T-helper 22 cell (primary cell): ENCODE results near the gene ZNF606.
A peak's percentile ranks its signal among the peaks of the same experiment; 100 is the strongest.

Source experiments
- DNase-seq: peaks from one replicate; pipeline ENCODE4 v3.0.0-alpha.2; 2020; ENCODE audit warnings: low read depth

Gene ZNF606

DNA sequence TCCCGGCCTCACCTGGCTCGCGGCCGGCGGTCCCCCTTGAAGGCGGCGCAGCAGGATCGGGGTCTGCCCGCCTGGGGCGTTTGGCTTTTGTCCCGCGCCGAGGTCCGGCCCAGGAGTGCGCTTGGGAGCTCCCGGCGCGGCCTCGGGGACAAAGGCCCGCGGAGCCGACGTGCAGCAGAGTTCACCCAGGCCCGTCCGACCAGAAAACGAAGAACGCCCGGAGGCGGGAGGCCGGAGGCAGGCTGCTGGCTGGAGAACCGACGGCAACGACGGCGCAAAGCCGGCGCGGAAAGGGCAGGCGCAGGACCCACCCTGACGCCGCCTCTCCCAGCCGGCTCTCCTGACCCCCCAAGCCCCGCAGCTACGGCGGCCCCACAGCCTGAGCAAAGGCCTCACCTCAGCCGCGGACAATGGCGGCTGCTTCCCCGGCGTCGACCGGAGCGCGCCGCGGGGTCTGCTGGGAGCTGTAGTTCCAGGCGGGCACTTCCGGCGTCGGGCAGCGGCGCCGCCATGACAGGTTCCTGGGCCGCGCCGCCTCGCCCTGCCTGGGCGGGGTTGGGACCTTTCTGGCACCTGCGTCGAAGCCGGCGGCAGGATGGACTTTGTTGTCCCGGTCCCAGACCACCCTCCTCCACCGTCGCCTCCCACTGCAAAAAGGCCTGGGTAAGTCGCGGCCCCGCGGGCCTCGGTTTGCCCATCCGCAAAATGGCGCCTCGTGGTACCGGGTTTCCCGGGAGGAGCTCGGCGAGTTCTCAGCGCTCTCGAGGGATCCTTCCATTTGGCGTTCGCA, at the start of gene ZNF606:
Gene ZNF606, minus strand, starts transcription at position 437 of the 790 bp plus-strand sequence. CDS start 1,501 bp downstream, outside the sequence.
- DNase-seq: peak; percentile 71

DNA sequence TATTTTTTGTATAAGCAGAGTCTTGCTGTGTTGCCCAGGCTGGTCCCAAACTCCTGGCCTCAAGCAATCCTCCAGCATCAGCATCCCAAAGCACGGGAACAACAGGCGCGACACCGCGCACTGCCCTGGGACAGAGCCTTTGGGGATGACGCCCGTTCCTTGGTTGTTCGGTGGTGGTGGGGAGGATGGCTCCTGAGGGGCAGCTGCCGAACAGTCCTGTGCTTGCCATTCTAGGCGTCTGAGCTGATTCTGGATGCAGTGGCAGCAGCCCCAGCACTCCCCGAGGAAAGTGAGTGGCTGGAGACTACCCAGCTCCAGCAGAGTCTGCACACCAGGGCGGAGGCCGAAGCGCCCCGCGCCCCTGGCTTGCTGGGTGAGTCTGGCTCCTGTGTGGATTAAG, 49.6 kb upstream of the ZNF606 start:
- DNase-seq: no peak

DNA sequence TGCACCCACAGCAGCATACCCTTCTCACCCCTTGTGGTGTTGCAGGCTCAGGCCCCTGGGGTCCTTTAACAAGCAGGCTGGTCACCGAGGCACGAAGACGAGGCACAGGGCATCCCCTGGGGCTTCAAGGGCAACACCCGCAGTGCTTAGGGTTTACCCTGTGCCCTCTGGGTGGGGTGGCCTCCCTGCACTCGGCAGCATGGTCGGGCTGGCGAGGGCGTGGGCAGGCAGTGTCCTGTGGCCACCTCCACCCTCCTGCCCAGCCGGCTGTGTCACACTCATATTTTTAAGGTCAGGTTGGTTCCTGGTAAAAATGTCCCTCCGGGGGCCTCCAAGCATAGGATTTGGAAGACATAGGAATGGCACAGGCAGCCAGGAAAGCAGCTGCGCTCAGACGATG, 45.1 kb upstream of the ZNF606 start:
- DNase-seq: no peak

DNA sequence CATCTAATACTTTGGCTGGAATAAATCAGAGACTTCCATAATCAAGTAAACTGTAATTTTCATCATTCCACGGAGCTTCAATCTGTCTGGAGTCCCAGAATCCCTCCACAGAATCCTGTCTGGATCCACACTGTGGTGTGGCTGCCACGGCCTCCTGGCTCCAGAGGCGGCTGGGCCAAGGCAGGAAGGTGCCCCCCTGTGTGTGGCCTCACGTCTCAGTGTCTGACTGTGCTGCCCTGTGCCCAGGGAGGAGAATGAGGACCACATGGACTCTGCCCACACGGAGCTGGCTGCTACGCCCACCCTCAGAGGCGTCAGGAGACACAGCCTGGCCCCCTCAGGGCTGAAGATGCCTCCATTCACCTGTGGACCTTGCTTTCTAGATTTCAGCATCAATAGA, 44.2 kb upstream of the ZNF606 start:
- no peak for DNase-seq

DNA sequence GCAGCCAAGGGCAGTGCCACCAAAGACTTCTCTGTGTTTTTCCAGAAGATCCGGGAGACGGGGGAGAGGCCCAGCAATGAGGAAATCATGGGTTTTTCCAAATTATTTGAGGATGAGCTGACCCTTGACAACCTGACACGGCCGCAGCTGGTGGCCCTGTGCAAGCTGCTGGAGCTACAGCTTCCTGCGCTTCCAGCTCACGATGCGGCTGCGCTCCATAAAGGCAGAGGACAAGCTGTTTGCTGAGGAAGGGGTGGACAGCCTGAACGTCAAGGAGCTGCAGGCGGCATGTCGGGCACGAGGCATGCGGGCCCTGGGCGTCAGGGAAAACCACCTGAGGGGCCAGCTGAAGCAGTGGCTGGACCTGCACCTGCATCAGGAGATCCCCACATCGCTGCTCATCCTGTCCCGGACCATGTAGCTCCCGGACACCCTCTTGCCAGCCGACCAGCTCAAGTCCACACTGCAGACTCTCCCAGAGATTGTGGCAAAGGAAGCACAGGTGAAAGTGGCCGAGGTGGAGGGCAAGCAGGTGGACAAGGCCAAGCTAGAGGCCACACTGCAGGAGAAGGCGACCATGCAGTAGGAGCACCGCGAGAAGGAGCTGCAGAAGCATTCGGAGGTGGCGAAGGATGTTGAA, 42.9 kb upstream of the ZNF606 start:
- DNase-seq: no peak

DNA sequence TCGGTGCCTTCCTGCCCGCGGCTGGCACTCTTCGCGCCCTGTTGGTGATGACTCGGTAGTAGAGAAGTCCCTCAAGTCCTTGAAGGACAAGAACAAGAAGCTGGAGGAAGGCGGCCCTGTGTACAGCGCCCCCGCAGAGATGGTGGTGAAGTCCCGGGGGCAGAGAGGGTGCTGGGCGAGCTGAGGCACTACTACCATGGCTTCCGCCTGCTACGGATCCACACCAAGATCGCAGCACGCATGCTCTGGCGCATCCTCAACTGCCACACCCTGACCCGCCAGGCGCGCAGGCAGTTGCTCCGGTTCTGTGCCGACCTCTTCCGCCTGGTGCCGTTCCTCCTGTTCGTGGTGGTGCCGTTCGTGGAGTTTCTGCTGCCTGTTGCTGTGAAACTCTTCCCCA, 42.3 kb upstream of the ZNF606 start:
- no peak for DNase-seq

DNA sequence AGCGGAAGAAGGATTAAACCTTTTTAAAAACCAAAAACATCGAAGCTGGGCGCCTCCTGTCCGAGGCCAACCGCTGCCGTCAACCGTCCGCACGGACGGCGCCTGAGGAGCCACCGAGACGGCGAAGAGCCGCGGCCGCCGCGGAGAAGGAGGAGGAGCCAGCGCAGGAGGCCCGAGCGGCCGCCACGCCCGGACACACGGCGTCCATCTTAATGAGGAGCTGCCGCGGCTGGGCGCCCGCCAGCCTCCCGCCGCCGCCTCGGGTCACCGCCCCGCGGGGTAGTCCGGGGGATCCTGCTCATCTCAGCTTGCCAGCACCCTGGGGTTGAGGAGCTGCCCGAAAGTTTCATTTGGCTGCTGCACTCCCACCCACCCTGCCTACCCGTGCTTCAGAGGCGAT, 41.8 kb upstream of the ZNF606 start:
- DNase-seq: no peak

DNA sequence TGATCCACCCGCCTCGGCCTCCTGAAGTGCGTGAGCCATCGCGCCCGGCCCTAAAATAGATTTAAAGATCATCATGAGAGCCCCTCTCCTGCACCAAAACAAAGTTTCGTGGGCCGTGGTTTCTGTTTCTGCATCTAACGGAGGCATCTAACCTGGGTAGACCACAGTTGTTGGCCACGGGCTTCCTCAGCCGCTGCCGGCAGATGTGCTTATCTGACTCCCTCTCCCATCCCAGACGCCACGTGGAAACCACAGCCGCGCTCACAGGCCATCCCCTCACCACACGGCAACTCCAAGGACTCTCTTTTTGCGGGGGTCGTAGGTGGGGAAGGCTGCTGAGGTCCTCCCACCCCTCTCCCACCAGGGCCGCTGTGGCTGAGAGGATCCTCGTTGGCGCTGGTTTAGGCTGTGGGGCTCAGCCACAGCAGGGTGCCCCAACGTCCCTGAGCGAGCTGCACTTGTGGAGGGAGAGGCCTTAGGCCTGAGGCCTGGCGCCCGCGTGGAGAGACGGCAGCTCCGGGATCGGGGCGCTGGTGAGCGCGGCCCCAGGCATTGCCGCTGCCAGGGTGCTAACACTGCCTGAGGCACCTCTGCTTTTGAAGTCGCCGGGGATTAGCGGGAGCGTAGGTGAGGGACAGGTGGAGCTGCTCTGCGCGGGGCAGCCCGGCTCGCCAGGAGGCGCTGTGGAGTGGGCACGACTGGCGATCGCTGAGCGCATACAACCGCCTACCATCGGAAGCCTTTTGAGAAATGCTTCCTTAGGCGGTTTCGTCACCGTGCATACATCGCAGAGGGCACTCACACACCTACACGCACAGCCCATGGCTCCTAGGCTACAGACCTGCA, 40.1 kb upstream of the ZNF606 start:
- no peak for DNase-seq

DNA sequence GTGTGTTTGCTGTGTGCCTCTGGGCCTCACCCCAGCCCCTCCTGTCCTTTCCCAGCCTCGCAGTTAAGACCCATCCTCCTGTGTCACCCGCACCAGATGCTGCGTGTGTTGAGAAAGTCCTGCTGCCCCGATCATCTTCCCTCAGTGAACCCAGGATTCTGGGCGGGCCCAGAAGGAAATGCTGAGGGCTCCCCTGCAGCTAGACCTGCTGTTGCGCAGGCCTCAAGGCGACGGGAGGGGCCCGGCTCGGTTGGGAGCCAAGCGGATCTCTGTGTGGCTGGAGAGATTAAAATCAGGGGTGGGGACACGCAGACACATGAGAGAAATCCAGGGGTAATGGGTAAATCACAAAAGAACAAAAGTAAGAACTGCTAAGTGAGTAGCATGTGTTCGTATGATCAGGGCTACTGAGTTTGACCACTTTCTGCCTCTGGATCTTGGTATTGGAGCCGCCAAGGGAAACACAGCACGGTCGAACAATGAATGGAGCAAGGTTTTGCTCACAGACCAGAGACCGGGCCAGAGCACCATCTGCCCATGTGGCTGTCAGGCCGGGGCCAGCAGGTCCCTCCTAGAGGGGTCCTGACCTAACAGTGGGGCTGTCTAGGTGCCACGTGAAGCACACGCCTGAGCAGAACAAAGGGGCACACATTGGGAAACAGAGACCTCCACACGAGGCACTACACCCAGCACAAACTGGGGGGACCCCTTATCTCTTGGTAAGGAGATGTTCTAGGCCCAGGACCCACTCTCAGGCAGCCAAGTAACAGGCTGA, 38.3 kb upstream of the ZNF606 start:
- no peak for DNase-seq

DNA sequence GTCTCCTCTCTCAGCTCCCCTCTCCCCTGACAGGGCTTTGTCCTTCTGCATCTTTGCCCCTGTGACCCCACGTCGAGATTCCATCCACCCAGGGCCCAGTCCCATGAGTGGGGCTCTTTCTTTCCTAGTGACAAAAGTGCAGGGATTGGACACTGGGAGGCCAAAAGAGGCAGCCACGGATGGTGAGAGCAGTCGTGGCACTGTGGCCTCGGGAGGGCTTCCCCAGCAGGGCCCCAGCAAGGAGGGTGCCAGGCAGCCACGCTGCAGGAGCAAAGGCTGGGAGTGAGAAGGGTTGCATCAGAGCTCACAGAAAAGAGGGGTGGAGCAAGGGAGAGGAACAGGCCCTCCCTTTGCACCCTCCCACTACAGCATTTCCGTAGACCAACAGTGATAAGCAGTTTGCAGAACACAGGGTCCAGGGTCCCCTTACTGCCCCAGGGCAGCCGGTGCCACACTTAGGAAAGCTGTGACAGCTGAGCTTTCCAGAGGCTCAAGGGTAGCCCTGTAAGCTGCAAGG, 36.1 kb upstream of the ZNF606 start:
- DNase-seq: no peak

DNA sequence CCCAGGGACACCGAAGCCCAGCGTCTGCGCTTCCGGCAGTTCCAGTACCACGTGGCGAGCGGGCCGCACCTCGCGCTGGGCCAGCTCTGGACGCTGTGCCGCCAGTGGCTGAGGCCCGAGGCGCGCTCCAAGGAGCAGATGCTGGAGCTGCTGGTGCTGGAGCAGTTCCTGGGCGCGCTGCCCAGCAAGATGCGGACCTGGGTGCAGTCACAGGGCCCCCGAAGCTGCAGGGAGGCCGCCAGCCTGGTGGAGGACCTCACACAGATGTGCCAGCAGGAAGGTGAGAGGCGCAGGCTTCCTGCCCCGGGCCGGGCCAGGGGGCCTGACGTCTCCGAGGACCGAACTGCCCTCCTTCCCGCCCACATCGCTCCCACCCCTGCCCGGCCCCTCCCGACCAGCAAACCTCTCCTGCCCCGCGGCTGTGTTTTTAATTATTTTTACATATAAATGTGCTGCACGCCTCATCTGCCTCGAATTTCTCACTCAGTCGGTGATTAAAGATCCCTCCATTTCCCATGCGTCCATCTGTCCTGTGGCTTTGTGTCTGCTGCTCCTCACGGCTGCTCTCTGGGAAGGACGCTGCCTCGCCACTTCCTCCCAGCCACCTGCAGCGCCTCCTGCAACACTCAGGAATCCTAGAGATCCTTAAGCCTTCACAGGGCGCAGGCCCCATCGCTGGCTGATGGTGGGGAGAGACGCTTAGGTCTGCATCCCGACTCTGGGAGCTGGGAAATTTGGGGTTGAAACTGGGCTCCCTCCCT, 35.5 kb upstream of the ZNF606 start:
- DNase-seq: no peak

DNA sequence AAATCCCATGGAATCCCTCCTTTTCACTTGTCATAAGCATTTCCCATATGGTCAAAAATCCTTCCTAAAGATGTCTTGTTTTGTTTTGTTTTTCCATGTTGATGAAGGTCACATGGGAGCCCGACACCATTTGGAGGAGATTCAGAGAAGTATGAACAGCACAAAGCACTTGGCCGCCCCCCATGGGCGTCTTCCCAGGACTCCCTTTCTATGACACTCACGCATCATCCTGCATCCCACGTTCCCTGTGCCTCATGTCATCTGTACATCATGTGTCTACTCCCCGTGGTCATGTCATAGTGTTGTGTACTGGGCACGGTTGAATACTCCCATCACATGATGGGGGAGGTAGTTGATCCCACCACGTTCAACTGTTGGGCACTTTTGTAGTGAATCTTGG, 33.2 kb upstream of the ZNF606 start:
- no peak for DNase-seq

DNA sequence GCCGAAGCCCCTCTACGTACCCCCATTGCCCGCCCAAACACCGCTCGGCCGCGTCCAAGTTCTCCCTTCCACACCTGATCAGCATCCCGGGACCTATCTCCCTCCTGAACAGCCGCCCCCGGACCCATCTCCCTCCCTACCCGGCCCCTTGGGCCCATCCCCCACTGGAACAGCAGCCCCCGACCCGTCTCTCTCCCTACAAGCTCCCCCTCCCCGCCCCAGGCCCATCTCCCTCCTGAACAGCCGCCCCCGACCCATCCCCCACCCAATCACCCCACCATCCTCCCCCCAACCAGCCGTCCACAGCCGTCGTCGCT, 31.8 kb upstream of the ZNF606 start:
- no peak for DNase-seq

DNA sequence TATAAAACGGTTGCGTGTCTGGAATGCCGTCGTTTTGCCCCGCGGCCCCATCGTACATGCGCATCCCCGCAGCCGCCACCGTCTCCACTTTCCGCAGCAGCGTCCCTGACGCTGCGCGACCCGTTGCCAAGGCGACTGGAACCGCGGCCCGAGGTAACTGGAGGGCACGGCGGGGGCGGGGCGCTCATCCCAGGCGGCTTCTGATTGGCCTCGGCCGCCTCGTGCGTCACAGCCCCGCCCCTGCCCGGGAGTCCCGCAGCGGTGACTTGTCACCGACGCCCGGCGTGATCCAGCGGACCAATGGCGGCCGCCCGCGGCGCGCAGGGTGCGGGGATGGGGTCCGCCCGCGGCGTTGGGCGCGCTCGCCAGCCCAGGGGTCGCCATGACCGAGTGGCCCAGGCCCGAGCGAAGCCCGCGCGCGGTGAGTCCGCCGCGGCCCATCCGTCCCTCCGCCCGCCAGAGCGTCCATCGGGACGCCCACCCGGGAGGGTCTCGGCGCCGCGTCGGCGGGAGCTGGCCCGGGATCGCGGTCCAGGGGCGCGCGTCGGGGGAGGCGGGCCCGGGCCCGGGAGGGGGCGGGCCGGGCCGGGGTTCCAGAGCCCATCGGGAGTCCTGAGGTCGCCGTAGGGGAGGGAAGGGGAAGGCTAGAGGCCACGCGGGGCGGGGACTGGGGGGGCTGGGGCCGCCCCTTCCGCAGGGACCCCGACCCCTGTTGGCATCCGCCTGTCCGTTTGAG, 31.3 kb upstream of the ZNF606 start, which contains the start of gene ZSCAN1:
Gene ZSCAN1, plus strand, starts transcription at position 285 of the 736 bp plus-strand sequence. CDS start 3,812 bp downstream, outside the sequence.
- DNase-seq: no peak

DNA sequence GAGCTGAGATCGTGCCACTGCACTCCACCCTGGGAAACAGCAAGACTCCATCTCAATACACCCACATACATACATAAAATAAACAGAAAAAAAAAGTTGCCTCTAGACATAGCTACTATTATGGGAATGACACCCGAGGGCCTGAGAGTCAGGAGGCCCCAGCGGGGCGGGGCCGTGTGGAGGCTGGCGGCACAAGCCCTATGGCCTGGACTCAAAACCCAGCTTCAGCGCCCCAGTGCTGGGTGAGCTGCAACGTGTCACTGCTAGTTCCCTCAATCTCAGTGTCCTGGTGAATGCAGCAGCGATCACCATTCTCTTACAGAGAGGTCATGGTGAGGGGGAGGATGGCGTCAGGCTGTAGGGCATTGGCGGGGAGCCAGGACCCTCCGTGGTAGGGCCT, 22.0 kb upstream of the ZNF606 start:
- DNase-seq: no peak

DNA sequence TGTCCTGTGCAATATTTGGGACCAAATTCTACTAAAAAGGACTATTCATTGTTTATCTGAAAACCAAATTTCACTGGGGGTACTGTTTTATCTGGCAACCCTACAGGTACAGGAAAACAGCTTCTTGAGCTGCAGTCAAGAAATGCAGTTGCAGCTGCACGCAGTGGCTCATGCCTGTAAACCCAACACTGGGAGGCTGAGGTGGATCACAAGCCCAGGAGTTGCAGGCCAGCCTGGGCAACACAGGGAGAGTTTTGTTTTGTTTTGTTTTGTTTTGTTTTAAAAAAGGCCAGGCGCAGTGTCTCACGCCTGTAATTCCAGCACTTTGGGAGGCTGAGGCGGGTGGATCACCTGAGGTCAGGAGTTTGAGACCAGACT, 19.7 kb upstream of the ZNF606 start:
- no peak for DNase-seq

DNA sequence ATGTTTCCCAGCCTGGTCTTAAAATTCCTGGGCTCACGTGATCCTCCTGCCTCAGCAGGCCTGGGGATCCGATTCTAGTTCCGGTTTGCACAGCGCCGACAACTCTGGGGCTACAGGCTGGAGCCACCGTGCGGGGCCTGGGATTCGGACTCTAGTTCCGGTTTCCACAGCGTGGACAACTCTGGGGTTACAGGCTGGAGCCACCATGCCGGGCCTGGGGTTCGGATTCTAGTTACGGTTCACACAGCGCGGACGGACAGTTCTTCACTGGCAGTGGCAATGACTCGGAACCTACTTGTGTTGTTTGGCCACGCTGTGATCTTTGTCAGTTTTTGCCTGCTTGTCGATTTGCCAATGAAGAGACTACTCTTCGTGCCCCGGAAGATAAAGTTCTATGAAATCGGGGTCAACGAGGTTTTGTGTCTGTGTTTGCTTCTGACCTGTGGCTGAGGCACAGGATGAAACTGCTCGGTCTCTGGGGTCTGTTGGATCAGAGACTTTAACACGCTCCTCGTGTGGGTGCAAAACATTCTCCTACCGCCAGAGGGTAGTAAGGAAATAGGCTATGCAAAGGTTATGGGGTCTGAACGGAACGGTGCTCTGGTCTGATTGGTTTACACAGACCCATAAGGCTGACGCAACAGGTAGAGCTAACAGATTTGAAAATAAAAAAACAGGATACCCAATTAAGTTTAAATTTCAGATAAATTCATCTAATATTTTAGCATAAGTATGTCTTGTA, 19.1 kb upstream of the ZNF606 start:
- DNase-seq: no peak

DNA sequence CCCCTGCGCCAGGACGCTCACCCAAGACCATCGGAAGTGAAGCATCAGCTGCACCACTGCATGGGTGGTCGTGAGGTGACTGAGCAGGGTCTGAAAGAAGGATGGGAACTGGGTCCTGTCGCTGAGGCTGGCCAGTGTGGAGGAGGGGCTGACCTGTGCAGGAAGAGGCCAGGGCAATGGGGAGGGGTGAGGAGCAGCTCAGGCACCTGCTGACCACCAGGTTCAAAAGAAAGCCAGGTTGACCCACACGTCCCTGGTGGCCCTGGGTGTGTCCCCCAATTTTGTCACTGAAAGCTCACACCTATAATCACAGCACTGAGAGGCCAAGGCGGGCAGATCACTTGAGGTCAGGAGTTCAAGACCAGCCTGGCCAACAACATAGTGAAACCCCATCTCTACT, 17.5 kb upstream of the ZNF606 start:
- DNase-seq: no peak

DNA sequence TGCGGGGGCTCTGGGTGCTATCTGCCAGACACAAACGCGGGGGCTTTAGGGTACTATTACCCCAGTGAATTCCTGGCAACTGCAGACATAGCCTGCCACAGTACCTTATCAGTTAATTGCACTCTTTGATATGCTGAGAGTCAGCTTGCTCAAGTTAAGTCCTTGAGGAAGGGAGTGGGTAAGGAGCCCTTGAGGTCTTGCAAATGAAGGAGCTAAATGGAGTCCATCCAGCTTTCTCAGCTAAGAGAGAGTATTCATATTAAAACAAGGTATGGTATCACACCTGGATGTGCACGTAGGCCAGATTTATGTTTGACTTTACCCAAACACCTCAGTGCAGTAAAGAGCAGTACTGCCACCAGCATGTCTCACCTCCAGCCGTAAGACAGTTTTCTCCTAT, 11.5 kb upstream of the ZNF606 start:
- DNase-seq: no peak

DNA sequence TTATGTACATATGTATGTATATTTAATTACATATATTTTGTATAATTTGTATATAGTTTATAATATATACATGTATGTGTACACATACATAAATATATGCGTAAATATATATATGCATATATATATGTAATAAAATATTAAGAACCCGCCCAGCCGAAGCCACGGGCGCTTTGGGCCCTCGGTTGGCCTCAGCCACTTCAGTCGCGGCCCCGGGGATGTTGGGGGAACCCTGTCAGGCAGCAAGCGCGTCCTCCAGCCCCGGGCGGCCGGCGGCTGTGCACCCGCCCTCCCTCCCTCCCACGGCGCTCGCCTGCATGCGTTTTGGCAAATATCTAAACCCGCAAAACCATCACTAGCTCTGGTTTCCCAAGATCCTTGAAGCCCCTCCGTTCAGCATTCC, 7.9 kb upstream of the ZNF606 start:
- no peak for DNase-seq
